HG02973 (cell line): ENCODE results near the gene LMBRD2.

Experiments used
- ATAC-seq: cut with Tn5 transposase; IDR thresholded peaks from one replicate; pipeline ENCODE4 v1.9.1; 2021; ENCODE audit warnings: moderate library complexity; ENCODE audit not compliant: unreplicated experiment

LMBRD2 gene

DNA sequence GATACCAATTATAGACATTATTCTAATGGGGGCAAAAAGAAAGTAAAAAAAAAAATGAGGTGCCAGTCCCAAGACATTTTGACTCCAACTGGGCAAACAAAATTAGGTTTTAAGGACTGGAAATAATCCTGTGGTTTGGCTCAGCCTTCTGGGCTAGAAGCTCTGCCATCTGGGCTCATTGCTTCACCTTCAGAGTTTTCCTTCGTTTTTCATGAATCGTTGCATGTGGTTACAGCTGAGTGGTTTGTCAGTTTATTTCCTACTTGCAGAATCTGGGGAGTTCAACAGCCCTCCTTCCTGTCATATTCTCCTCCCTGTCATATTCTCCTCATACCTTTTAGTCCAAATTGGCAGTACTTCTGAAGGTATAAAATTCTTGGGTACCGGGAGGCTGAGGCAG, 97.0 kb downstream of the LMBRD2 start:
- ATAC-seq: no peak

DNA sequence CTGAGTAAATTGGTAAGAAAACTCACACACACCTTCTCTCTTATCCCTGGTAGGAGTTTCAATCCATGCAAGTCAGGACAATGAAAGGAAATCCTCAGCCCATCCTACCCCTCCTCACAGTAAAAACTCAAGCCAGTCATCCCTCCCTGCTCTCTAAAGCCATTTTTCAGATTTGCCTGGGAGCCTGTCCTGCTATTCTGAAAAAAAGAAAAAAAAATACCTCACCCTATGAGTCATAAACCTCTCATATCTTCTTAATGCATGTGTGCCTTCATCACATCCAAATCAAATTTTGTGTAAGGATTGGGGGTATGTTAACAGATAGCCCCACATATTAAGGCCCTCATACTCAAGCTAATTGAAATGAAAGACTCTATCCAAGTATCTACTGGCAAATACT, 99.1 kb downstream of the LMBRD2 start:
- ATAC-seq: no peak

GRCh38 chr5:36049949-36050348, 101.7 kb downstream of the LMBRD2 start:
- no peak for ATAC-seq
